GM12878 (cell line): ENCODE results near the gene CERK. TPM values are rescaled to one million over a fixed set of nuclear protein-coding genes. Genes with fewer than 3 reads are reported as not detected.

Experiments
- E2F4 ChIP-seq: IDR thresholded peaks from 2 replicates; pipeline ENCODE4 v1.6.1; 2012; ENCODE audit warnings: low read depth, low read length, improper control_type of control experiment
- IRF4 ChIP-seq: IDR thresholded peaks from 2 replicates; pipeline ENCODE4 v1.6.1; 2011; ENCODE audit warnings: low read depth, low read length
- MEF2B ChIP-seq: fragments of 450-650 bp; IDR thresholded peaks from 2 replicates; pipeline ENCODE4 v1.6.1; 2018; ENCODE audit warnings: mild to moderate bottlenecking, moderate library complexity; ENCODE audit not compliant: partially characterized antibody, poor library complexity, severe bottlenecking
- NR2C1 ChIP-seq: fragments of 450-650 bp; IDR thresholded peaks from 2 replicates; pipeline ENCODE4 v1.6.1; 2017; ENCODE audit warnings: antibody characterized with exemption, mild to moderate bottlenecking, moderate library complexity
- RAD51 ChIP-seq: fragments of 450-650 bp; IDR thresholded peaks from 2 replicates; pipeline ENCODE4 v1.6.1; 2016; ENCODE audit warnings: moderate library complexity, mild to moderate bottlenecking, inconsistent platforms
- RFX5 ChIP-seq: IDR thresholded peaks from 2 replicates; pipeline ENCODE4 v1.6.1; 2011; ENCODE audit warnings: low read depth, low read length, improper control_type of control experiment
- TCF3 ChIP-seq: IDR thresholded peaks from 2 replicates; pipeline ENCODE4 v1.6.1; 2012; ENCODE audit warnings: low read depth, mild to moderate bottlenecking, low read length, borderline replicate concordance; ENCODE audit not compliant: insufficient read depth
- ZBTB33 ChIP-seq: fragments of 450-650 bp; IDR thresholded peaks from 2 replicates; pipeline ENCODE4 v1.6.1; 2017; ENCODE audit warnings: mild to moderate bottlenecking
- ZBTB40 ChIP-seq: fragments of 450-650 bp; IDR thresholded peaks from 2 replicates; pipeline ENCODE4 v1.6.1; 2016; ENCODE audit warnings: mild to moderate bottlenecking, moderate library complexity, borderline replicate concordance
- polyA plus RNA-seq, 11 experiments: library from polyadenylated mRNA; depleted of rRNA in 4 of 11; unstranded in 6 of 11; stranded (reverse) in 5 of 11; fragments of >200 nt; fragmentation: Nextera tagmentation in 4 of 11; fragmentation: Illumina TruSeq in 1 of 11; extraction: Ambion mirVana in 4 of 11; extraction: Trizol in 1 of 11; gene quantifications; 1 replicate in 1 of 11; 2 replicates in 10 of 11; pipeline versions ENCODE4 v1.2.1 to v1.2.3, GENCODE V29; 2011 to 2016; ENCODE audit warnings: inconsistent platforms in 2 of 11, missing spikeins in 2 of 11, low read depth in 1 of 11
- total RNA-seq, 4 experiments: library from RNA; depleted of rRNA in 3 of 4; stranded (reverse); fragments of >200 nt in 3 of 4; fragmentation: Illumina TruSeq in 1 of 4; extraction: Trizol in 1 of 4; gene quantifications; 2 replicates each; pipeline versions ENCODE4 v1.2.1 to v1.2.3, GENCODE V29; 2013 to 2021

CERK gene
- total and polyA plus RNA-seq, 10 of the 15 experiments (the other 5 are each of a cell fraction or from before 2014, with no cell fraction given), result 4.0 to 41.1 (median 30.2) TPM

- TF ChIP-seq ZBTB40 (no peak), IRF4 (no peak), MEF2B (no peak), E2F4 (no peak), NR2C1 (no peak), ZBTB33 (no peak), TCF3 (no peak), RFX5 (no peak), RAD51 (no peak)
Observed at GRCh38 chr22:46694416-46695170, 43.5 kb downstream of the CERK start (continued).
